ENCODE results near the gene CREB5.

Gene CREB5

GRCh38 chr7:28643584-28644340 lies 231.4 kb downstream of the CREB5 start:
- no peaks in the 10 kb centered on the region for H3K36me3 ChIP-seq (ENCODE audit: insufficient read depth, low read length)
- H3K4me3 ChIP-seq (ENCODE audit: low read depth in 1 of 2, low read length in 2 of 2): no peak overlapping the region
- H3K9me3 ChIP-seq (ENCODE audit: low read length): no peaks in the 10 kb centered on the region
- peaks cover 14% of the 10 kb centered on the region for H3K4me1 ChIP-seq (ENCODE audit: insufficient read depth, low read length)
- H3K27me3 ChIP-seq (ENCODE audit: control insufficient read depth in 1 of 2, insufficient read depth in 2 of 2, low read length in 2 of 2): no peaks in the 10 kb centered on the region
- H3K27ac ChIP-seq (ENCODE audit: low read depth, low read length): no peak overlapping the region
- H3K9ac ChIP-seq (ENCODE audit: low read length): no peak overlapping the region

- Histone ChIP-seq H3K27ac (ENCODE audit: low read depth, low read length) (no peak overlapping the region), H3K27me3 (ENCODE audit: control insufficient read depth in 1 of 2, insufficient read depth in 2 of 2, low read length in 2 of 2) (no peaks in the 10 kb centered on the region), H3K9ac (ENCODE audit: low read length) (no peak overlapping the region), H3K36me3 (ENCODE audit: insufficient read depth, low read length) (no peaks in the 10 kb centered on the region), H3K4me1 (ENCODE audit: insufficient read depth, low read length) (peaks cover 14% of the 10 kb centered on the region), H3K9me3 (ENCODE audit: low read length) (no peaks in the 10 kb centered on the region), H3K4me3 (ENCODE audit: low read depth in 1 of 2, low read length in 2 of 2) (no peak overlapping the region)
These were observed 233.5 kb downstream of the CREB5 start for GRCh38 chr7:28645866-28646265.

GRCh38 chr7:28646376-28647075 lies 234.2 kb downstream of the CREB5 start:
- H3K36me3 ChIP-seq (ENCODE audit: insufficient read depth, low read length): no peaks in the 10 kb centered on the region
- H3K27me3 ChIP-seq (ENCODE audit: control insufficient read depth in 1 of 2, insufficient read depth in 2 of 2, low read length in 2 of 2): no peaks in the 10 kb centered on the region
- H3K4me3 ChIP-seq (ENCODE audit: low read depth in 1 of 2, low read length in 2 of 2): no peak overlapping the region
- no peak overlapping the region for H3K9ac ChIP-seq (ENCODE audit: low read length)
- H3K9me3 ChIP-seq (ENCODE audit: low read length): no peaks in the 10 kb centered on the region
- no peak overlapping the region for H3K27ac ChIP-seq (ENCODE audit: low read depth, low read length)
- H3K4me1 ChIP-seq (ENCODE audit: insufficient read depth, low read length): peaks cover 14% of the 10 kb centered on the region

GRCh38 chr7:28647076-28647421 lies 234.7 kb downstream of the CREB5 start:
- no peak overlapping the region for H3K9ac ChIP-seq (ENCODE audit: low read length)
- H3K27ac ChIP-seq (ENCODE audit: low read depth, low read length): no peak overlapping the region

GRCh38 chr7:28649189-28649588 lies 236.9 kb downstream of the CREB5 start:
- Histone ChIP-seq H3K4me3 (ENCODE audit: low read depth in 1 of 2, low read length in 2 of 2) (no peak overlapping the region), H3K36me3 (ENCODE audit: insufficient read depth, low read length) (no peaks in the 10 kb centered on the region), H3K4me1 (ENCODE audit: insufficient read depth, low read length) (no peaks in the 10 kb centered on the region), H3K9ac (ENCODE audit: low read length) (no peak overlapping the region), H3K27me3 (ENCODE audit: control insufficient read depth in 1 of 2, insufficient read depth in 2 of 2, low read length in 2 of 2) (no peaks in the 10 kb centered on the region), H3K27ac (ENCODE audit: low read depth, low read length) (no peak overlapping the region), H3K9me3 (ENCODE audit: low read length) (no peaks in the 10 kb centered on the region)

More at GRCh38 chr7:28647076-28647421, 234.7 kb downstream of the CREB5 start:
- Histone ChIP-seq H3K4me3 (ENCODE audit: low read depth in 1 of 2, low read length in 2 of 2) (no peak overlapping the region), H3K4me1 (ENCODE audit: insufficient read depth, low read length) (peaks cover 14% of the 10 kb centered on the region), H3K9me3 (ENCODE audit: low read length) (no peaks in the 10 kb centered on the region), H3K27me3 (ENCODE audit: control insufficient read depth in 1 of 2, insufficient read depth in 2 of 2, low read length in 2 of 2) (no peaks in the 10 kb centered on the region), H3K36me3 (ENCODE audit: insufficient read depth, low read length) (no peaks in the 10 kb centered on the region)

GRCh38 chr7:28649811-28650210 lies 237.5 kb downstream of the CREB5 start:
- H3K9ac ChIP-seq (ENCODE audit: low read length): no peak overlapping the region
- no peak overlapping the region for H3K4me3 ChIP-seq (ENCODE audit: low read depth in 1 of 2, low read length in 2 of 2)
- no peaks in the 10 kb centered on the region for H3K9me3 ChIP-seq (ENCODE audit: low read length)
- H3K27me3 ChIP-seq (ENCODE audit: control insufficient read depth in 1 of 2, insufficient read depth in 2 of 2, low read length in 2 of 2): no peaks in the 10 kb centered on the region
- no peaks in the 10 kb centered on the region for H3K36me3 ChIP-seq (ENCODE audit: insufficient read depth, low read length)
- no peak overlapping the region for H3K27ac ChIP-seq (ENCODE audit: low read depth, low read length)
- H3K4me1 ChIP-seq (ENCODE audit: insufficient read depth, low read length): no peaks in the 10 kb centered on the region

GRCh38 chr7:28654110-28654509 lies 241.8 kb downstream of the CREB5 start:
- Histone ChIP-seq H3K4me3 (ENCODE audit: low read depth in 1 of 2, low read length in 2 of 2) (no peak overlapping the region), H3K27ac (ENCODE audit: low read depth, low read length) (no peak overlapping the region), H3K27me3 (ENCODE audit: control insufficient read depth in 1 of 2, insufficient read depth in 2 of 2, low read length in 2 of 2) (no peaks in the 10 kb centered on the region), H3K9me3 (ENCODE audit: low read length) (no peaks in the 10 kb centered on the region), H3K4me1 (ENCODE audit: insufficient read depth, low read length) (no peaks in the 10 kb centered on the region), H3K36me3 (ENCODE audit: insufficient read depth, low read length) (no peaks in the 10 kb centered on the region), H3K9ac (ENCODE audit: low read length) (no peak overlapping the region)

GRCh38 chr7:28656529-28656928 lies 244.2 kb downstream of the CREB5 start:
- H3K27me3 ChIP-seq (ENCODE audit: control insufficient read depth in 1 of 2, insufficient read depth in 2 of 2, low read length in 2 of 2): no peaks in the 10 kb centered on the region
- H3K4me3 ChIP-seq (ENCODE audit: low read depth in 1 of 2, low read length in 2 of 2): no peak overlapping the region
- no peak overlapping the region for H3K27ac ChIP-seq (ENCODE audit: low read depth, low read length)
- no peaks in the 10 kb centered on the region for H3K36me3 ChIP-seq (ENCODE audit: insufficient read depth, low read length)
- H3K4me1 ChIP-seq (ENCODE audit: insufficient read depth, low read length): no peaks in the 10 kb centered on the region
- H3K9ac ChIP-seq (ENCODE audit: low read length): no peak overlapping the region
- peaks cover 6% of the 10 kb centered on the region for H3K9me3 ChIP-seq (ENCODE audit: low read length)

GRCh38 chr7:28658381-28658780 lies 246.1 kb downstream of the CREB5 start:
- H3K4me3 ChIP-seq (ENCODE audit: low read depth in 1 of 2, low read length in 2 of 2): no peak overlapping the region
- no peak overlapping the region for H3K27ac ChIP-seq (ENCODE audit: low read depth, low read length)
- H3K9ac ChIP-seq (ENCODE audit: low read length): no peak overlapping the region
- H3K36me3 ChIP-seq (ENCODE audit: insufficient read depth, low read length): no peaks in the 10 kb centered on the region
- no peaks in the 10 kb centered on the region for H3K27me3 ChIP-seq (ENCODE audit: control insufficient read depth in 1 of 2, insufficient read depth in 2 of 2, low read length in 2 of 2)
- H3K4me1 ChIP-seq (ENCODE audit: insufficient read depth, low read length): no peaks in the 10 kb centered on the region
- peaks cover 6% of the 10 kb centered on the region for H3K9me3 ChIP-seq (ENCODE audit: low read length)

- Histone ChIP-seq H3K4me3 (ENCODE audit: low read depth in 1 of 2, low read length in 2 of 2) (no peak overlapping the region), H3K9me3 (ENCODE audit: low read length) (peaks cover 6% of the 10 kb centered on the region), H3K9ac (ENCODE audit: low read length) (no peak overlapping the region), H3K36me3 (ENCODE audit: insufficient read depth, low read length) (no peaks in the 10 kb centered on the region), H3K27me3 (ENCODE audit: control insufficient read depth in 1 of 2, insufficient read depth in 2 of 2, low read length in 2 of 2) (no peaks in the 10 kb centered on the region), H3K4me1 (ENCODE audit: insufficient read depth, low read length) (no peaks in the 10 kb centered on the region), H3K27ac (ENCODE audit: low read depth, low read length) (no peak overlapping the region)
These were observed 247.8 kb downstream of the CREB5 start for GRCh38 chr7:28660132-28660531.

GRCh38 chr7:28661826-28662595 lies 249.7 kb downstream of the CREB5 start:
- Histone ChIP-seq H3K4me3 (ENCODE audit: low read depth in 1 of 2, low read length in 2 of 2) (no peak overlapping the region), H3K9me3 (ENCODE audit: low read length) (peaks cover 6% of the 10 kb centered on the region), H3K4me1 (ENCODE audit: insufficient read depth, low read length) (no peaks in the 10 kb centered on the region), H3K36me3 (ENCODE audit: insufficient read depth, low read length) (no peaks in the 10 kb centered on the region), H3K27ac (ENCODE audit: low read depth, low read length) (no peak overlapping the region), H3K27me3 (ENCODE audit: control insufficient read depth in 1 of 2, insufficient read depth in 2 of 2, low read length in 2 of 2) (no peaks in the 10 kb centered on the region), H3K9ac (ENCODE audit: low read length) (no peak overlapping the region)

Measured in muscle layer of colon (tissue), 2 donors.